ENCODE data around the gene BRIX1. TPM values are rescaled to one million over a fixed set of nuclear protein-coding genes. Genes with fewer than 3 reads are reported as not detected.
"Not testable (repeated sequence)": the region's sequence is repeated elsewhere in the genome, so short reads cannot be mapped to it uniquely, and the experiment has no call there.

BRIX1 gene
- total RNA-seq, 1 donor from 2014 or later, result 20.2 TPM

- peaks cover 14% of the 10 kb centered on the region for H3K9me3 Mint-ChIP-seq (ENCODE audit: unreplicated experiment)
- no peaks in the 10 kb centered on the region for H3K4me1 Mint-ChIP-seq (ENCODE audit: unreplicated experiment)
- TF ChIP-seq CTCF (IDR thresholded peaks at IDR 0.05), result no peak
- peaks cover 10% of the 10 kb centered on the region for H3K36me3 Mint-ChIP-seq (ENCODE audit: unreplicated experiment)
- peaks cover under 1% of the 10 kb centered on the region for H3K27me3 Mint-ChIP-seq (ENCODE audit: unreplicated experiment)
- no peak overlapping the region for H3K27ac Mint-ChIP-seq (ENCODE audit: unreplicated experiment)
- no peak overlapping the region for H3K4me3 Mint-ChIP-seq (ENCODE audit: unreplicated experiment)
- DNase-seq (ENCODE audit: extremely low spot score, unreplicated experiment), result no peak
Observed at GRCh38 chr5:34968258-34968657, 52.7 kb downstream of the BRIX1 start.

GRCh38 chr5:34970552-34970951, 55.0 kb downstream of the BRIX1 start:
- H3K4me3 Mint-ChIP-seq (ENCODE audit: unreplicated experiment), result no peak overlapping the region
- H3K4me1 Mint-ChIP-seq (ENCODE audit: unreplicated experiment), result no peaks in the 10 kb centered on the region
- TF ChIP-seq CTCF (IDR thresholded peaks at IDR 0.05), result no peak
- DNase-seq (ENCODE audit: extremely low spot score, unreplicated experiment), result no peak
- H3K36me3 Mint-ChIP-seq (ENCODE audit: unreplicated experiment), result peaks cover 8% of the 10 kb centered on the region
- H3K27ac Mint-ChIP-seq (ENCODE audit: unreplicated experiment), result no peak overlapping the region
- peaks cover 13% of the 10 kb centered on the region for H3K9me3 Mint-ChIP-seq (ENCODE audit: unreplicated experiment)
- H3K27me3 Mint-ChIP-seq (ENCODE audit: unreplicated experiment), result peaks cover 11% of the 10 kb centered on the region

- peaks cover 15% of the 10 kb centered on the region for H3K27me3 Mint-ChIP-seq (ENCODE audit: unreplicated experiment)
- not testable (repeated sequence) for H3K9me3 Mint-ChIP-seq (ENCODE audit: unreplicated experiment); H3K4me3 Mint-ChIP-seq (ENCODE audit: unreplicated experiment); DNase-seq (ENCODE audit: extremely low spot score, unreplicated experiment); H3K36me3 Mint-ChIP-seq (ENCODE audit: unreplicated experiment); H3K4me1 Mint-ChIP-seq (ENCODE audit: unreplicated experiment); H3K27ac Mint-ChIP-seq (ENCODE audit: unreplicated experiment)
Observed at GRCh38 chr5:34971655-34972054, 56.1 kb downstream of the BRIX1 start.

Other genes starting within 250 kb of the BRIX1 start
- 0.59 TPM in 1 of 2 replicates, not detected in the other for gene TTC23L, start 76.5 kb upstream of the BRIX1 start, total RNA-seq
- 17.1 and 19.5 TPM in 2 replicates for gene RAD1, start 207 bp upstream of the BRIX1 start, total RNA-seq
- 37.5 and 39.5 TPM in 2 replicates for gene DNAJC21, start 13.8 kb downstream of the BRIX1 start, total RNA-seq
- not detected in 2 replicates for gene AGXT2, start 132.2 kb downstream of the BRIX1 start, total RNA-seq